Nephron progenitor cell (in vitro differentiated cells): ENCODE measurements around the gene GPR32.
A peak's percentile ranks its signal among the peaks of the same experiment; 100 is the strongest.

Experiments
- DNase-seq: peaks from one replicate; pipeline ENCODE4 v3.0.0; 2021
- H3K27ac Mint-ChIP-seq: 2 replicates; pipeline ENCODE4 v1.8.0; 2021; ENCODE audit warnings: mild to moderate bottlenecking, moderate library complexity, mixed read lengths
- H3K27me3 Mint-ChIP-seq: 2 replicates; pipeline ENCODE4 v1.8.0; 2021; ENCODE audit warnings: mild to moderate bottlenecking, low read depth, mixed read lengths; ENCODE audit not compliant: poor library complexity
- H3K36me3 Mint-ChIP-seq: 2 replicates; pipeline ENCODE4 v1.8.0; 2021; ENCODE audit warnings: low read depth, mixed read lengths
- H3K4me1 Mint-ChIP-seq: 2 replicates; pipeline ENCODE4 v1.8.0; 2021; ENCODE audit warnings: mixed read lengths
- H3K4me3 Mint-ChIP-seq: 2 replicates; pipeline ENCODE4 v1.8.0; 2021; ENCODE audit warnings: mild to moderate bottlenecking, moderate library complexity, mixed read lengths
- H3K9me3 Mint-ChIP-seq: 2 replicates; pipeline ENCODE4 v1.8.0; 2021; ENCODE audit warnings: mild to moderate bottlenecking, moderate library complexity, mixed read lengths
- CTCF ChIP-seq: fragments of 200-600 bp; sonication (generic); IDR thresholded peaks from 2 replicates; pipeline ENCODE4 v1.5.0; 2021; ENCODE audit warnings: antibody characterized with exemption

Gene GPR32

GRCh38 chr19:50796634-50797428 lies 26.6 kb downstream of the GPR32 start:
- no peak for DNase-seq
- no peaks in the 10 kb centered on the region for H3K27me3 Mint-ChIP-seq
- peaks cover 15% of the 10 kb centered on the region for H3K36me3 Mint-ChIP-seq
- no peak for TF ChIP-seq CTCF
- peak overlapping the region; percentile 69 for H3K27ac Mint-ChIP-seq
- H3K4me1 Mint-ChIP-seq, result peaks cover 8% of the 10 kb centered on the region
- H3K9me3 Mint-ChIP-seq, result no peaks in the 10 kb centered on the region
- H3K4me3 Mint-ChIP-seq, result no peak overlapping the region

- H3K4me1 Mint-ChIP-seq, result peaks cover 14% of the 10 kb centered on the region
- H3K9me3 Mint-ChIP-seq, result no peaks in the 10 kb centered on the region
- no peak overlapping the region for H3K27ac Mint-ChIP-seq
- no peak for DNase-seq
- no peaks in the 10 kb centered on the region for H3K27me3 Mint-ChIP-seq
- H3K4me3 Mint-ChIP-seq, result no peak overlapping the region
- TF ChIP-seq CTCF, result no peak
- H3K36me3 Mint-ChIP-seq, result peaks cover 19% of the 10 kb centered on the region
These were observed 27.1 kb downstream of the GPR32 start for GRCh38 chr19:50797429-50797780.

- Mint-ChIP-seq H3K9me3 (no peaks in the 10 kb centered on the region), H3K36me3 (peaks cover 23% of the 10 kb centered on the region), H3K27me3 (no peaks in the 10 kb centered on the region), H3K4me1 (peaks cover 20% of the 10 kb centered on the region), H3K27ac (no peak overlapping the region), H3K4me3 (no peak overlapping the region)
- DNase-seq, result no peak
- no peak for TF ChIP-seq CTCF
These were observed 27.8 kb downstream of the GPR32 start for GRCh38 chr19:50797781-50798658.

- no peaks in the 10 kb centered on the region for H3K27me3 Mint-ChIP-seq
- DNase-seq, result no peak
- H3K4me3 Mint-ChIP-seq, result no peak overlapping the region
- H3K36me3 Mint-ChIP-seq, result peaks cover 26% of the 10 kb centered on the region
- H3K27ac Mint-ChIP-seq, result no peak overlapping the region
- no peak for TF ChIP-seq CTCF
- H3K4me1 Mint-ChIP-seq, result peaks cover 28% of the 10 kb centered on the region
- H3K9me3 Mint-ChIP-seq, result no peaks in the 10 kb centered on the region
These were observed 28.6 kb downstream of the GPR32 start for GRCh38 chr19:50798659-50799546.

- H3K27ac Mint-ChIP-seq, result no peak overlapping the region
- no peak for TF ChIP-seq CTCF
- peaks cover 26% of the 10 kb centered on the region for H3K36me3 Mint-ChIP-seq
These were observed 29.2 kb downstream of the GPR32 start for GRCh38 chr19:50799547-50799851.

More at GRCh38 chr19:50799547-50799851, 29.2 kb downstream of the GPR32 start:
- H3K4me1 Mint-ChIP-seq, result peaks cover 31% of the 10 kb centered on the region
- H3K4me3 Mint-ChIP-seq, result no peak overlapping the region
- H3K9me3 Mint-ChIP-seq, result no peaks in the 10 kb centered on the region
- no peaks in the 10 kb centered on the region for H3K27me3 Mint-ChIP-seq
- DNase-seq, result no peak
